Lower leg skin (tissue), 4 donors: Measurements from ENCODE around the gene ANO8. TPM values are rescaled to one million over a fixed set of nuclear protein-coding genes. Genes with fewer than 3 reads are reported as not detected.

Experiments used
- DNase-seq, 2 donors: peaks; one replicate each; pipeline ENCODE4 v3.0.0-alpha.2; 2019; ENCODE audit warnings: low spot score in 2 of 2
- H3K4me3 ChIP-seq: fragments of 200-600 bp; sonication (generic); 2 replicates; pipeline ENCODE4 v1.5.1; 2017; ENCODE audit warnings: mild to moderate bottlenecking, low read depth; ENCODE audit not compliant: poor library complexity, severe bottlenecking
- CTCF ChIP-seq, 3 donors: fragments of 450-650 bp; IDR thresholded peaks; one replicate each; pipeline ENCODE4 v1.5.1; 2016; ENCODE audit warnings: antibody characterized with exemption in 3 of 3, mild to moderate bottlenecking in 3 of 3, moderate library complexity in 2 of 3
- POLR2A ChIP-seq, 2 donors: fragments of 450-650 bp; IDR thresholded peaks; one replicate each; pipeline ENCODE4 v1.6.1; 2016 to 2017; ENCODE audit warnings: antibody characterized with exemption in 2 of 2, mild to moderate bottlenecking in 1 of 2, moderate library complexity in 1 of 2
- WGBS, 2 donors: methylation state at CpG; one replicate each; pipeline ENCODE4 v1.1.5; 2018; 5-methylcytosine and 5-hydroxymethylcytosine counted together
- intact Hi-C: fragments of 100-400 bp; cut with DNase I; formaldehyde crosslinking; loops from one replicate; pipeline ENCODE4 v1.15.0; 2023; ENCODE audit warnings: low total_unique reads
- total RNA-seq, 4 donors: library from RNA; depleted of rRNA; stranded (reverse); fragments of >200 nt; gene quantifications; one replicate each; pipeline ENCODE4 v1.1.0, GENCODE V29; 2016

Gene ANO8
- total RNA-seq, 4 donors from 2014 or later = 31.1 to 56.8 (median 46.9) TPM

GRCh38 chr19:17289489-17289888, 45.2 kb downstream of the ANO8 start:
- TF ChIP-seq CTCF (IDR thresholded peaks at IDR 0.05) = no peak
- no peak for TF ChIP-seq POLR2A (IDR thresholded peaks at IDR 0.05)
- no peak overlapping the region for H3K4me3 ChIP-seq
- WGBS, 2 donors = 29 to 32% methylated on average over 21 to 22 of the region's 22 CpGs
- intact Hi-C loops = loop anchor here (10.0 kb wide), 1 partner anchor 85 kb away; no protein-coding TSS in a partner anchor
- DNase-seq = no peak

- 92% methylated on average over 9 of the region's 9 CpGs for WGBS, 2 donors
- DNase-seq = no peak
- TF ChIP-seq POLR2A (IDR thresholded peaks at IDR 0.05) (no peak), CTCF (IDR thresholded peaks at IDR 0.05) (no peak)
- intact Hi-C loops = loop anchor here (10.0 kb wide), 1 partner anchor 82 kb away; no protein-coding TSS in a partner anchor
- no peak overlapping the region for H3K4me3 ChIP-seq
These were observed 47.9 kb downstream of the ANO8 start for GRCh38 chr19:17286752-17287151.

GRCh38 chr19:17286263-17286662, 48.4 kb downstream of the ANO8 start:
- intact Hi-C loops = loop anchor here (10.0 kb wide), 1 partner anchor 81 kb away; no protein-coding TSS in a partner anchor
- no peak for DNase-seq
- H3K4me3 ChIP-seq = no peak overlapping the region
- TF ChIP-seq CTCF (IDR thresholded peaks at IDR 0.05) (no peak), POLR2A (IDR thresholded peaks at IDR 0.05) (no peak)
- 75 to 98% methylated on average over 6 to 10 of the region's 11 CpGs for WGBS, 2 donors

GRCh38 chr19:17285415-17286135, 49.1 kb downstream of the ANO8 start:
- H3K4me3 ChIP-seq = no peak overlapping the region
- TF ChIP-seq CTCF (IDR thresholded peaks at IDR 0.05) = no peak
- no peak for TF ChIP-seq POLR2A (IDR thresholded peaks at IDR 0.05)
- WGBS, 2 donors = 92% methylated on average over 18 of the region's 18 CpGs
- no peak for DNase-seq
- intact Hi-C loops = loop anchor here (10.0 kb wide), 1 partner anchor 81 kb away; no protein-coding TSS in a partner anchor

GRCh38 chr19:17283504-17283996, 51.1 kb downstream of the ANO8 start:
- no peak for DNase-seq
- TF ChIP-seq CTCF (IDR thresholded peaks at IDR 0.05) = no peak
- TF ChIP-seq POLR2A (IDR thresholded peaks at IDR 0.05) = no peak
- intact Hi-C loops = loop anchor here (10.0 kb wide), 1 partner anchor 79 kb away; no protein-coding TSS in a partner anchor
- H3K4me3 ChIP-seq = no peak overlapping the region
- 88 to 94% methylated on average over 7 of the region's 7 CpGs for WGBS, 2 donors
